Measurements from ENCODE around the gene BEGAIN. TPM values are rescaled to one million over a fixed set of nuclear protein-coding genes. Genes with fewer than 3 reads are reported as not detected.

Gene BEGAIN
- total RNA-seq, 1 donor from 2014 or later = 7.0 TPM

DNA sequence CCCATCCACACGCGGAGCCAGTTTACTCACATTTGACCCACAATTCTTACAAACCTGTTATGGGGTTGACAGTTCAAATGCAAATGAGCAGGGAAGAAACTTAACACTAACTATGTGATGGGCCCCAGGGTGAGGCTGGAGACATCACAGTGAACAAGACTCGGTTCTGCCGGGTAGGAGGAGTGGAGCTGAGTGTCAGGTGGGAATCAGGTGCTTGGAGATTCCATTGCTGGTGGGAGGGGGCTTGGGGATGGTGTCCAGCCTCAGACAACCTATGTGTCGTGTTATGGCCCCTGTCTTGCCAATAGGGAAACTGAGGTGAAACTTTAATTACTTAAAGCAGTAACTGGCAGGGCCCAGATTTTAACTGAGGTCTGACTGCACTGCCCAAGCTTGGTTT, 41.9 kb downstream of the BEGAIN start:
- H3K27me3 Mint-ChIP-seq (ENCODE audit: unreplicated experiment) = peaks cover 3% of the 10 kb centered on the region

GRCh38 chr14:100544506-100545141, 42.6 kb downstream of the BEGAIN start:
- Mint-ChIP-seq H3K27ac (ENCODE audit: unreplicated experiment) (no peak overlapping the region), H3K9me3 (ENCODE audit: unreplicated experiment) (no peaks in the 10 kb centered on the region), H3K36me3 (ENCODE audit: unreplicated experiment) (no peaks in the 10 kb centered on the region), H3K27me3 (ENCODE audit: unreplicated experiment) (peaks cover 5% of the 10 kb centered on the region), H3K4me3 (ENCODE audit: unreplicated experiment) (no peak overlapping the region), H3K4me1 (ENCODE audit: low read depth, unreplicated experiment) (peaks cover 3% of the 10 kb centered on the region)
- no peak for DNase-seq
- no peak for TF ChIP-seq CTCF (IDR thresholded peaks at IDR 0.05; ENCODE audit: partially characterized antibody, unreplicated experiment)

More for the DNA sequence above, 41.9 kb downstream of the BEGAIN start:
- DNase-seq = no peak
- Mint-ChIP-seq H3K4me3 (ENCODE audit: unreplicated experiment) (no peak overlapping the region), H3K4me1 (ENCODE audit: low read depth, unreplicated experiment) (peaks cover 3% of the 10 kb centered on the region), H3K27ac (ENCODE audit: unreplicated experiment) (no peak overlapping the region), H3K36me3 (ENCODE audit: unreplicated experiment) (no peaks in the 10 kb centered on the region), H3K9me3 (ENCODE audit: unreplicated experiment) (no peaks in the 10 kb centered on the region)
- TF ChIP-seq CTCF (IDR thresholded peaks at IDR 0.05; ENCODE audit: partially characterized antibody, unreplicated experiment) = no peak

DNA sequence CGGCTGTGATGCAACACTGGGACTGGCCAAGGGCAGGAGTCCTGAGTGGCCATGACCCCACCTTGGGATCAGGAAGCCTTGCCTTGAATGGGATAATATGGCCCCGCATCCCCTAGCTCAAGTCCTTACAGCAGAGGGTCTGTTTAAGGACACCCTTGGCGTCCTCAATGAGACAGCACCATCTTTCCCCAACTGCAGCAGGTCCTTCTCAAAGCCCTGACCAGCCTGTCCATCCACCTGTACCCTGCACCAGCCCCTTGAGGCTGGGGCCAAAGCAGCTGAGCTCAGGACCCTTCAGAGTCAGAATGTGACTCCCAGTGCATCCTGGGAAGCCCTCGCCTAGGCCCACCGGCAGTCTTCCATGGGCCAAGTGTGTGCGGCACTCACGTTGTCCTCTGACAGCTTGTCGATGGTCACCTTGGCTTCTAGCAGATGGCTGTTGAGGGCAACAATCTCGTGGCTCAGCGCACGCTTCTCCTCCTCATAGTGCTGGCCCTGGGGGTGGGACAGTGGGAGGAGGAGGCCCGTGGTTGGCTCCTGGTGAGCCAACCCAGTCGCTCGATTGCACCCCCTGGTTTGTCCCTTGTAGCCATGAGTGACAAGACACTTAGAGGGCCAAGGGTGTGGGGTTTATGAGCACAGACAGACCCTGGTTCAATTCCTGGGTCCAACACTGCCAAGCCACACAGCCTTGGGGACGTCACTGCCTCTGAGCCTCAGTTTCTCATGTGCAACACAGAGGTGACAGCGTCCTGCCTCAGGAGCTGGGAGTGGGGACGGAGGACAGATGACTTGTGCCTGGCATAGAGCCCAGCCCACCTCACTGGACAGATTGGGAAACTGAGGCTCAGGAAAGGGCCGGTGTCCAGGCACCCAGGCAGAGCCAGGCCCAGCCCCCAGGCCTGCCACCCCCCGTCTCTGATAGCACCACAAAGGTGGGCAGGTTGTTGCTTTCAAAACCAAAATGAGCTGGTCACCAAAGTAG, 43.5 kb downstream of the BEGAIN start:
- H3K27me3 Mint-ChIP-seq (ENCODE audit: unreplicated experiment) = peaks cover 5% of the 10 kb centered on the region
- no peak overlapping the region for H3K27ac Mint-ChIP-seq (ENCODE audit: unreplicated experiment)
- no peak overlapping the region for H3K4me3 Mint-ChIP-seq (ENCODE audit: unreplicated experiment)
- H3K9me3 Mint-ChIP-seq (ENCODE audit: unreplicated experiment) = no peaks in the 10 kb centered on the region
- H3K36me3 Mint-ChIP-seq (ENCODE audit: unreplicated experiment) = no peaks in the 10 kb centered on the region
- TF ChIP-seq CTCF (IDR thresholded peaks at IDR 0.05; ENCODE audit: partially characterized antibody, unreplicated experiment) = no peak
- DNase-seq = no peak
- H3K4me1 Mint-ChIP-seq (ENCODE audit: low read depth, unreplicated experiment) = peaks cover 3% of the 10 kb centered on the region

DNA sequence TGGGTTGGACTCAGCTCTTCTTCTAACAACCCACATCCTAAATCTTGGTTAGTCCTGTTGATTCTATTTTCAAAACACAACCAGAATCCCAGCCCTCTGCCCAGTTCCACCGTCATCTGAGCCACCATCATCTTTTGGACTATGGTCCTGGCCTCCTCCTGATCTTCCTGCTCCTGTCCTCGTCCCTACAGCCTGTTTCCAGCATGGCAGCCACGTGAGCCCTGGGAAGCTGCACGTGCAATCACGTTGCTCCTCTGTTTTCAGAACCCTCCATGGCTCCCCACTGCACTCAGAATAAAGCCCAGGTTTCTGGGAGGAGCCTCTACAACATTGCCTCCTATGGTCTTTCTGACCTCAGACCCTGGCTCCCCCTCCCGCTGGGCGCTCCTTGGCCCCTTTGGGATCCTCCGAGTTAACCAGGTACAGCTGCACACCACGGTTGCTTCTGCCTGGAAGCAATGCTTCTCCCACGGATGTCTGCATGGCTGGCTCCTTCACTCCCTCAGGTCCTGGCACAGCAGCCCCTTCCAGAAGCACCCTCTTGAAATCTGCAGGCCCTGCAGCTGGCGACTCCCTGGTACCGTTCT, 44.5 kb downstream of the BEGAIN start:
- peak; percentile 7 for DNase-seq
- Mint-ChIP-seq H3K27me3 (ENCODE audit: unreplicated experiment) (peaks cover 4% of the 10 kb centered on the region), H3K36me3 (ENCODE audit: unreplicated experiment) (no peaks in the 10 kb centered on the region), H3K4me1 (ENCODE audit: low read depth, unreplicated experiment) (peaks cover 3% of the 10 kb centered on the region), H3K9me3 (ENCODE audit: unreplicated experiment) (no peaks in the 10 kb centered on the region), H3K27ac (ENCODE audit: unreplicated experiment) (peak overlapping the region; percentile 4), H3K4me3 (ENCODE audit: unreplicated experiment) (no peak overlapping the region)
- no peak for TF ChIP-seq CTCF (IDR thresholded peaks at IDR 0.05; ENCODE audit: partially characterized antibody, unreplicated experiment)
